Mesodermal cell (in vitro differentiated cells): ENCODE results near the gene CLK2.
"Not testable (repeated sequence)": the region's sequence is repeated elsewhere in the genome, so short reads cannot be mapped to it uniquely, and the experiment has no call there.

Experiments used
- H3K27ac ChIP-seq: 2 replicates; pipeline ENCODE4 v1.7.0; 2013; ENCODE audit warnings: mild to moderate bottlenecking, low read depth, low read length, moderate library complexity; ENCODE audit not compliant: severe bottlenecking
- H3K36me3 ChIP-seq: 2 replicates; pipeline ENCODE4 v1.7.1; 2013; ENCODE audit warnings: mild to moderate bottlenecking, low read length, moderate library complexity; ENCODE audit not compliant: control insufficient read depth, insufficient read depth
- H3K4me1 ChIP-seq: one replicate; pipeline ENCODE4 v1.7.1; 2013; ENCODE audit warnings: mild to moderate bottlenecking, low read length; ENCODE audit not compliant: insufficient read depth, control insufficient read depth, poor library complexity, severe bottlenecking
- H3K4me3 ChIP-seq: 2 replicates; pipeline ENCODE4 v1.7.0; 2013; ENCODE audit warnings: low read length, control low read depth, mild to moderate bottlenecking; ENCODE audit not compliant: insufficient read depth, poor library complexity, severe bottlenecking; ENCODE audit errors: extremely low read depth
- H3K9me3 ChIP-seq: 2 replicates; pipeline ENCODE4 v1.7.1; 2013; ENCODE audit warnings: mild to moderate bottlenecking, low read length, moderate library complexity; ENCODE audit not compliant: control insufficient read depth
- WGBS, 2 experiments: methylation state at CpG; one replicate each; pipeline ENCODE4 v1.1.5; 2013; ENCODE audit warnings: missing lambda C conversion rate in 2 of 2; ENCODE audit not compliant: insufficient coverage in 2 of 2; 5-methylcytosine and 5-hydroxymethylcytosine counted together

Gene CLK2

GRCh38 chr1:155296661-155297060 is 23.4 kb upstream of the CLK2 start:
- no peaks in the 10 kb centered on the region for H3K36me3 ChIP-seq
- H3K9me3 ChIP-seq, result no peaks in the 10 kb centered on the region
- H3K27ac ChIP-seq, result no peak overlapping the region
- no peak overlapping the region for H3K4me3 ChIP-seq
- peaks cover 3% of the 10 kb centered on the region for H3K4me1 ChIP-seq
- 91 to 96% methylated on average over 3 of the region's 3 CpGs for WGBS, 2 experiments

GRCh38 chr1:155295942-155296267 is 22.6 kb upstream of the CLK2 start:
- Histone ChIP-seq H3K36me3 (no peaks in the 10 kb centered on the region), H3K27ac (no peak overlapping the region), H3K4me1 (no peaks in the 10 kb centered on the region), H3K4me3 (no peak overlapping the region), H3K9me3 (no peaks in the 10 kb centered on the region)
- WGBS, 2 experiments, result 92 to 95% methylated on average over 5 to 7 of the region's 7 CpGs

GRCh38 chr1:155295183-155295941 is 22.1 kb upstream of the CLK2 start:
- 8 to 16% methylated on average over 29 to 40 of the region's 47 CpGs for WGBS, 2 experiments
- H3K4me3 ChIP-seq, result peak overlapping the region; percentile 3

GRCh38 chr1:155294520-155295182 is 21.3 kb upstream of the CLK2 start:
- 56 to 59% methylated on average over 43 to 46 of the region's 46 CpGs for WGBS, 2 experiments
- Histone ChIP-seq H3K4me3 (peak overlapping the region; percentile 3), H3K4me1 (no peaks in the 10 kb centered on the region), H3K27ac (no peak overlapping the region), H3K9me3 (no peaks in the 10 kb centered on the region), H3K36me3 (no peaks in the 10 kb centered on the region)

More at GRCh38 chr1:155295183-155295941, 22.1 kb upstream of the CLK2 start:
- Histone ChIP-seq H3K27ac (no peak overlapping the region), H3K4me1 (no peaks in the 10 kb centered on the region), H3K9me3 (no peaks in the 10 kb centered on the region), H3K36me3 (no peaks in the 10 kb centered on the region)

GRCh38 chr1:155293086-155293749 is 19.9 kb upstream of the CLK2 start:
- no peaks in the 10 kb centered on the region for H3K9me3 ChIP-seq
- H3K27ac ChIP-seq, result no peak overlapping the region
- WGBS, 2 experiments, result 92 to 95% methylated on average over 17 of the region's 17 CpGs
- no peaks in the 10 kb centered on the region for H3K36me3 ChIP-seq
- no peaks in the 10 kb centered on the region for H3K4me1 ChIP-seq
- no peak overlapping the region for H3K4me3 ChIP-seq

- not testable (repeated sequence) for H3K4me1 ChIP-seq, H3K27ac ChIP-seq, H3K36me3 ChIP-seq, H3K9me3 ChIP-seq, H3K4me3 ChIP-seq
- 81 to 93% methylated on average over 7 to 9 of the region's 10 CpGs for WGBS, 2 experiments
Measured at GRCh38 chr1:155291006-155291405, 17.7 kb upstream of the CLK2 start.

GRCh38 chr1:155287987-155288543 is 14.8 kb upstream of the CLK2 start:
- WGBS, 2 experiments, result 90% methylated on average over 14 to 15 of the region's 21 CpGs
- Histone ChIP-seq H3K36me3 (peaks cover 4% of the 10 kb centered on the region), H3K9me3 (no peaks in the 10 kb centered on the region), H3K27ac (no peak overlapping the region), H3K4me3 (no peak overlapping the region), H3K4me1 (no peaks in the 10 kb centered on the region)

GRCh38 chr1:155286544-155286943 is 13.2 kb upstream of the CLK2 start:
- no peak overlapping the region for H3K4me3 ChIP-seq
- peaks cover 4% of the 10 kb centered on the region for H3K36me3 ChIP-seq
- H3K27ac ChIP-seq, result no peak overlapping the region
- H3K4me1 ChIP-seq, result no peaks in the 10 kb centered on the region
- H3K9me3 ChIP-seq, result no peaks in the 10 kb centered on the region
- 94 to 100% methylated on average over 2 of the region's 2 CpGs for WGBS, 2 experiments

GRCh38 chr1:155285631-155286044 is 12.3 kb upstream of the CLK2 start:
- Histone ChIP-seq H3K4me1 (no peaks in the 10 kb centered on the region), H3K36me3 (peaks cover 4% of the 10 kb centered on the region), H3K4me3 (no peak overlapping the region), H3K9me3 (no peaks in the 10 kb centered on the region), H3K27ac (no peak overlapping the region)
- 93 to 94% methylated on average over 16 to 18 of the region's 18 CpGs for WGBS, 2 experiments

- peaks cover 4% of the 10 kb centered on the region for H3K36me3 ChIP-seq
- H3K4me3 ChIP-seq, result no peak overlapping the region
- no peak overlapping the region for H3K27ac ChIP-seq
- WGBS, 2 experiments, result 93 to 96% methylated on average over 10 to 13 of the region's 14 CpGs
- H3K9me3 ChIP-seq, result no peaks in the 10 kb centered on the region
- no peaks in the 10 kb centered on the region for H3K4me1 ChIP-seq
Measured at GRCh38 chr1:155285063-155285462, 11.8 kb upstream of the CLK2 start.
